Measurements from ENCODE around the gene MED14.
A peak's percentile ranks its signal among the peaks of the same experiment; 100 is the strongest.

The MED14 gene

GRCh38 chrX:40663078-40663740, 72.1 kb downstream of the MED14 start:
- no peak for DNase-seq (ENCODE audit: low read depth in 2 of 2)

- no peak for DNase-seq (ENCODE audit: low read depth in 2 of 2)
These were observed 73.9 kb downstream of the MED14 start for GRCh38 chrX:40661489-40661888.

- no peak for DNase-seq (ENCODE audit: low read depth in 2 of 2)
These were observed 75.0 kb downstream of the MED14 start for GRCh38 chrX:40660381-40660780.

GRCh38 chrX:40653535-40653934, 81.8 kb downstream of the MED14 start:
- no peak for DNase-seq (ENCODE audit: low read depth in 2 of 2)

GRCh38 chrX:40652664-40653063, 82.7 kb downstream of the MED14 start:
- DNase-seq (ENCODE audit: low read depth in 2 of 2), result no peak

GRCh38 chrX:40651620-40652223, 83.6 kb downstream of the MED14 start:
- peak; percentile 46 to 57 for DNase-seq (ENCODE audit: low read depth in 2 of 2)

- DNase-seq (ENCODE audit: low read depth in 2 of 2), result peak; percentile 81 to 94
These were observed 87.8 kb downstream of the MED14 start, which contains the start of gene CXorf38 for GRCh38 chrX:40647307-40648197. Gene CXorf38 (minus strand): TSS chrX:40647561. CDS start chrX:40647520, 41 bp downstream.

- DNase-seq (ENCODE audit: low read depth in 2 of 2), result peak in 1 of 2 donors; percentile 24
These were observed 88.6 kb downstream of the MED14 start for GRCh38 chrX:40646489-40647306.

GRCh38 chrX:40644821-40645358, 90.5 kb downstream of the MED14 start:
- peak in 1 of 2 donors; percentile 27 for DNase-seq (ENCODE audit: low read depth in 2 of 2)

GRCh38 chrX:40644176-40644575, 91.2 kb downstream of the MED14 start:
- DNase-seq (ENCODE audit: low read depth in 2 of 2), result no peak

GRCh38 chrX:40637687-40638086, 97.7 kb downstream of the MED14 start:
- DNase-seq (ENCODE audit: low read depth in 2 of 2), result no peak

- no peak for DNase-seq (ENCODE audit: low read depth in 2 of 2)
These were observed 103.1 kb downstream of the MED14 start for GRCh38 chrX:40632199-40632598.

- DNase-seq (ENCODE audit: low read depth in 2 of 2), result no peak
These were observed 106.8 kb downstream of the MED14 start for GRCh38 chrX:40628506-40628905.

GRCh38 chrX:40625294-40625693, 110.0 kb downstream of the MED14 start:
- no peak for DNase-seq (ENCODE audit: low read depth in 2 of 2)

GRCh38 chrX:40623665-40624064, 111.7 kb downstream of the MED14 start:
- no peak for DNase-seq (ENCODE audit: low read depth in 2 of 2)

GRCh38 chrX:40623139-40623536, 112.2 kb downstream of the MED14 start, which contains the start of gene MPC1L:
Gene MPC1L (plus strand): TSS chrX:40623428. CDS start chrX:40623566, 138 bp downstream.
- DNase-seq (ENCODE audit: low read depth in 2 of 2), result no peak

- no peak for DNase-seq (ENCODE audit: low read depth in 2 of 2)
These were observed 112.7 kb downstream of the MED14 start for GRCh38 chrX:40622479-40623138.

GRCh38 chrX:40617566-40617965, 117.8 kb downstream of the MED14 start:
- no peak for DNase-seq (ENCODE audit: low read depth in 2 of 2)

- DNase-seq (ENCODE audit: low read depth in 2 of 2), result no peak
These were observed 119.4 kb downstream of the MED14 start for GRCh38 chrX:40615976-40616375.

GRCh38 chrX:40612511-40612910, 122.8 kb downstream of the MED14 start:
- no peak for DNase-seq (ENCODE audit: low read depth in 2 of 2)

- DNase-seq (ENCODE audit: low read depth in 2 of 2), result no peak
These were observed 128.0 kb downstream of the MED14 start for GRCh38 chrX:40607381-40607780.
